Esophagus squamous epithelium (tissue), 4 donors: ENCODE results near the gene ZCWPW1.

Experiments
- CTCF ChIP-seq, 6 experiments: fragments of 450-650 bp in 4 of 6; fragments of 200-600 bp in 2 of 6; sonication (generic) in 2 of 6; IDR thresholded peaks; one replicate each; pipeline ENCODE4 v1.5.1; 2016 to 2019; ENCODE audit warnings: antibody characterized with exemption in 6 of 6, mild to moderate bottlenecking in 4 of 6, moderate library complexity in 4 of 6
- POLR2A ChIP-seq, 4 donors: fragments of 450-650 bp; IDR thresholded peaks; one replicate each; pipeline ENCODE4 v1.6.1; 2017; ENCODE audit warnings: antibody characterized with exemption in 4 of 4, mild to moderate bottlenecking in 4 of 4, moderate library complexity in 3 of 4

- TF ChIP-seq CTCF (IDR thresholded peaks at IDR 0.05) (no peak), POLR2A (IDR thresholded peaks at IDR 0.05) (no peak)
These were observed 68.2 kb downstream of the ZCWPW1 start for GRCh38 chr7:100360135-100360854.
